IPS-18c (cell line): ENCODE data around the gene ATF6B.
A peak's percentile ranks its signal among the peaks of the same experiment; 100 is the strongest.

Experiments used
- H3K4me3 ChIP-seq: 2 replicates; pipeline ENCODE4 v1.7.0; 2013; ENCODE audit warnings: low read depth, mild to moderate bottlenecking, low read length, moderate library complexity; ENCODE audit not compliant: insufficient read depth
- H3K9me3 ChIP-seq: one replicate; pipeline ENCODE4 v1.6.1; 2013; ENCODE audit warnings: mild to moderate bottlenecking, low read length, moderate library complexity; ENCODE audit not compliant: control insufficient read depth, insufficient read depth

The ATF6B gene

DNA sequence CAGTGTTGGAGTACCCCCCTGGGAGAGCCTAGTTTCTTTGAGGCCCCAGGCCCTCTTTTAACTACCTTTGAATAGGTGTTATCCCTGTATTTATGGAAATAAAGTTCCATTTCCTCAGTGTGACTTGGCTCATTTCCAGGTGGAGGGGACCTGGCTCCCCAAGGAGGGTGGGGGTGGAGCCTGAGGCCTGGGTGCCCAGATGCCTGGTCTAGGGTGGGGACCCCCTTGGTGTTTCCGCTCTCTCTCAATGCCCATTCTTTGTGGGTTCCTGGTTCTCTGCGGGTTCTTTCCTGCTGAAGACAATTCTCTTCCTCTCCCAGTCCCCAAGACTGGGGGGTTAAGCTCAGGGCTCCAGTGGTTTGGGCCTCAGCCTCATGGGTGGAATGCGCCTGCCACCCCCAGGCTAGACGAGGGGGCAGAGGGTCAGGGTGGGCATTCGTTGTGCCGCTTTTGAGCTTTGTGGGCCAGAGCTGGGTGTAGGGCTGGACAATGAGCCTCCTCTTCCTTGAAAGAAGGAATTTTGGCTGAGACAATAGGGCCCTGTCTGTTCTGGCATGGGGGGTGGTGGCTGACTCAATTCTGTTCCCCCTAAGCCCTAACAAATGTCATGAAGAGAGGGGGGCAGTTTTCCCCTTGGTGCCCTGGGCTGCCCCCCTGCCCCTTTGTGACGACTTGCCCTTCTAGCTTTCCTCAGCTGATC lies 35.7 kb upstream of the ATF6B start:
- H3K9me3 ChIP-seq: no peaks in the 10 kb centered on the region

DNA sequence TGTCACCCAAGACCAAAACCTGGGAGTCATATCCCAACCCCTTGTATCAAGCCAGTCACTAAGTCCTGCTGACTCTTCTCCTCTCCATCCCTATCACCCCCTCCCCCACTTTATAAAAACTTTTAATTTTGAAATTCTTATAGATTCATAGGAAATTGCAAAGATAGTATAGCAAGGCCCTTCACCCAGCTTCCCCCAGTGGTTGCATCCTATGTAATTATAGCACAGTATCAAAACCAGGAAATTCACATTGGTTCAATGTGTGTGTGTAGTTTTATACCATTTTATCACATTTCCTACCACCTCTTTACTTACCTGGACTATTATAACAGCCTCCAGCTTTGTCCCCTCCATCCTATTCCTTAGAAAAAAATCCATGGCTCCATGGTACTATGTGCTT lies 30.0 kb upstream of the ATF6B start:
- H3K9me3 ChIP-seq: no peaks in the 10 kb centered on the region
- H3K4me3 ChIP-seq: no peak overlapping the region

More for the DNA sequence above, 35.7 kb upstream of the ATF6B start:
- no peak overlapping the region for H3K4me3 ChIP-seq

DNA sequence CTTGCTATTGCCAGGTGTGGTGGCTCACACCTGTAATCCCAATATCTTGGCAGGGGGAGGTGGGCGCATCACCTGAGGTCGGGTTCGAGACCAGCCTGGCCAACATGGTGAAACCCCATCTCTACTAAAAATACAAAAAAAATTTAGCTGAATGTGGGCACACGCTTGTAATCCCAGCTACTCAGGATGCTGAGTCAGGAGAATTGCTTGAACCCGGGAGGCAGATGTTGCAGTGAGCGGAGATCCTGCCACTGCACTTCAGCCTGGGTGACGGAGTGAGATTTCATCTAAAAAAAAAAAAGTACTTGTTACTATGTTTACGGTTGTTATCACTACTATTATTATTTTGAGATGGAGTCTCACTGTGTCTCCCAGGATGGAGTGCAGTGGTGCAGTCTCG lies 28.8 kb upstream of the ATF6B start:
- H3K4me3 ChIP-seq: no peak overlapping the region
- no peaks in the 10 kb centered on the region for H3K9me3 ChIP-seq

DNA sequence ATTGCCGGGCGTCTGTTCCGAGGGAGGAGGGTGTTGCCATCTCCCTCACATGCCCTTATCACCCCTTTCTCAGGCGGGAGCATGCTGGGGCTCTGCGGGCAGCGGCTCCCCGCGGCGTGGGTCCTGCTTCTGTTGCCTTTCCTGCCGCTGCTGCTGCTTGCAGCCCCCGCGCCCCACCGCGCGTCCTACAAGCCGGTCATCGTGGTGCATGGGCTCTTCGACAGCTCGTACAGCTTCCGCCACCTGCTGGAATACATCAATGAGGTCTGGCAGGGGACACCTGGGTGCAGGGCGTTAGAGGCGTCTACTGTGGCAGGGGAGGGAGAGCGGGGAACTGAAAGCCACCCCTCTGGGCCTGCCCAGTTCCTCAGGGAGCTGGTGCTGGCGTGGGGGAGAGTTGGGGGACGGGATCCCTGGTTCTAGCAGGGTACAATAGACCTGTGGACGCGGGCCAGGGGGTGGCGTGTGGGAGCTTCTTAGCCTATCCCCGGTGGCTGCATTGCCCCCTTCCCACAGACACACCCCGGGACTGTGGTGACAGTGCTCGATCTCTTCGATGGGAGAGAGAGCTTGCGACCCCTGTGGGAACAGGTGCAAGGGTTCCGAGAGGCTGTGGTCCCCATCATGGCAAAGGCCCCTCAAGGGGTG lies 26.6 kb upstream of the ATF6B start:
- Histone ChIP-seq H3K9me3 (no peaks in the 10 kb centered on the region), H3K4me3 (peak overlapping the region; percentile 67)

DNA sequence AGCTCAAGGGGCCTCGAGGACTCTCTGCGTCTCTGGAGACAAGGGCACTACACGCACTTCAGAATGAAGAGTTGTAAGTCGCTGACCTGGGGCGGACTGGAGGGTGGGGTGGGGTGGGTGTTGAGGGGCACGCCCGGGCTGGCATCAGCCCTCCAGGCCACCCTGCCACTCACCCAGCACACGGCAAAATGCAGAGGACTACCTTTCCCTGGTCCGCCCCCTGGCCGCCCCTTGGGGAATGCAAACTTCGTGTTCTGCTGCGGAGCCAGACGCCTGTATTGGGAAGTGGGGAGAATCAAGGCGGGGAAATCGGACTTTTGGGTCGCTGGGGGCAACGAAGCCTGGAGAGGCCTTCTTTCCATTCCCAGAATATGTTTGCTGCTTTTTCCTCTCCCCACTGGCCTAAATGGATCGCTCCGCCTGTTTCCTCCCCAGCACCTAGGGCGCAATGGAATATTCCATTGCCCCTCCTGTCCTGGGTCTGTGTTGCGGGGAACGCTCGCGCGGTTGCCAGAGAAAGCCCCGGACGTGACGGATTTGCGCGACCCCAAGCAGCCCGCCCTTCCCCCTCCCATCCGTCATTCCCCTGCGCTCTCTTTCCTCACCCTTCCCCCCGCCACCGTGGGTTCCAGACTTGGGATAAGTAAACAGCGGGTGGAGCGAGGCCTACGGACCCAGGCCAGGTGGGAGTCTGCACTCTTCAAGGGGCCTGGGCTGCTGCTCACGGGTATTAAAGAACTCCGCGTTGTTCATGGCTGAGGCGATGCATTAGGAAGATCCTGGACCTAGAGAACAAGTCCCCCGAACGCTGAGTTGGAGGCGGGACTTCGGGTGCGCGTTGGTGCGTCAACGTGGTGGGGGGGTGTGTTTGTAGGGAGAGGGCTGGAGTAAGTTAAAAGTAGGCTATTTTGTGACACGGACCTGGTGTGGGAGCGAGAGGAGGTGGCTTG lies 25.8 kb upstream of the ATF6B start, which contains the start of gene PPT2:
Gene PPT2 (plus strand): TSS at position 578 of the 950 bp plus-strand sequence. CDS start 454 bp downstream, outside the sequence.
- Histone ChIP-seq H3K4me3 (peak within 1 kb of the TSS; percentile 67), H3K9me3 (no peaks in the 10 kb centered on the region)

- no peaks in the 10 kb centered on the region for H3K9me3 ChIP-seq
- peak overlapping the region; percentile 67 for H3K4me3 ChIP-seq
These were observed 24.9 kb upstream of the ATF6B start for GRCh38 chr6:32152769-32153563.

DNA sequence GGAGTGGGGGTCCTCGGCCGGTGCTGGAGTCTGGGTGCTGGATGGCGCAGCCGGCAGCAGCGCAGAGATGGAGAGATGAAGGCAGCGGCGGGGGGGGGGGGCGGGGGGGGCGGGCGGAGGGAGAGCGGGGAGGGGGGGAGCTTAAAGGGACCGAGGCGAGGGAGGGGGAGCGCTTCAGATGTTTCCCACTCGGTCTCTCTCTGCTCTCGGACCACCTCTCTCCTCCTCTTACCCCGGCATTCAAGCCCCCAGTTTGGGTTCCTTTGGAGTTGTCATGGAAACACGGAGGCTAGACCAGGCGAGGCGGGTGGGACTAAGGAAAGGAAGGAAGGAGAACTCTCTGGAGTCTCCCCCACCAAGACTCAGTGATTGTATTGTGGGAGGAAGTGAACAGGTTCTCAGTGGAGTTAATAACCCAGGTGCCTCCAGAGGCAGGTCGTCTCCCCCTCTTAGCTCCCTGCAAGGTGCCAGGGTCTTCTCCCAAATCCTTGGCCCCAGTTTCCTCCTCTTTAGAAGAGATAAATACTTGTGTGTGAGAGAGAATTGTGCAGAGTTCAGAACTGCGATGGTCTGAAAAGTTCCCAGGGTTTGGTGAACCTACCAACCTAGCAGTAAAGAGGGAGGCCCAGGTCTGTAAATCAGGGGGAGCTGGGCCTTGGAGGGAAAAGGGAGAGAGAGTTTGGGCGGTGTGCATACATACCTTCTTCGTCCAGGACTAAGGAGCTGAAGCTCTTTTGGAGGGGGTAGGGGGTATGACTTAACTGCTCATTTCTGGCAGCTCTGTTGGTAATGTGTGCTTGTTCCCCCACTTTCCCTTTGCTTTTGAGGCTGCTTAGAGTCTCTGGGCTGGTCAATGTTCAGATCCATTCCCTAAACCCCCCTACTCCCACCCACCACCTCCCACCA lies 24.1 kb upstream of the ATF6B start, which contains the start of gene PRRT1:
Gene PRRT1 (minus strand): TSS at position 77 of the 906 bp plus-strand sequence. CDS start 112 bp downstream, outside the sequence.
- H3K9me3 ChIP-seq: no peaks in the 10 kb centered on the region
- H3K4me3 ChIP-seq: peak within 1 kb of the TSS; percentile 67

- no peak overlapping the region for H3K4me3 ChIP-seq
- no peaks in the 10 kb centered on the region for H3K9me3 ChIP-seq
These were observed 23.3 kb upstream of the ATF6B start for GRCh38 chr6:32151181-32151862.

GRCh38 chr6:32149932-32150870 lies 22.2 kb upstream of the ATF6B start:
- Histone ChIP-seq H3K9me3 (no peaks in the 10 kb centered on the region), H3K4me3 (peak overlapping the region; percentile 34)

DNA sequence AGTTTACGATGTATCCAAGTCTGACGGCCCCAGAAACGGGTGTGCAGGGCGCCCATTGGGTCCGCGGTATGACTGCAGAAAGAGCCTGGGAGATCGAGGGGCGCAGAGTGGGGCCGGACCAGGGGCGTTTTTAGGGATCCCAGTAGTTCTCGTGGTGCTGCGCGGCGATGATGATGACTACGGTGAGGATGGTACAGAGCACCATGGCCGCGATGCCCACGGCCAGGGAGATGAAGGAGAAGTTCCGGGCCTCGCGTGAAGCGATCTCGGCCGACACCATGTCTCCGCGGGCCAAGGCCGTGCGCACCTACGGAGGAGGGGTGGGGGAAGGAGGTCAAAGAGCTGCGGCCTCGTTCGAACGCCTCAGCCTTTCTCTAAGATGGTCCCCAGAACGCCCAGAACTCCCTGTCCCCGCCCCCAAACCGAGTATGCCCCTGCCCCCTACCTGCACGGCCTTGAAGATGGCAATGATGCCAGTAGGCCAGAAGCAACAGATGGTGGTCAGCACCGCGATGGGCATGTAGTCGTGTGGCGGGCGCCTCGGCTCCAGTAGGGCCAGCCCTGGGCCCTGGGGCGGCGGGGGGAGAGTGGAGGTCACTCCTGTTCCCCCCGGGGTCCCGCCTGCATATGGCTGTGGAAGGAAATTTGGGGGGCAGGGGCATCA lies 21.2 kb upstream of the ATF6B start:
- Histone ChIP-seq H3K9me3 (no peaks in the 10 kb centered on the region), H3K4me3 (peak overlapping the region; percentile 2; the same call in 1 of the 2 replicates)

DNA sequence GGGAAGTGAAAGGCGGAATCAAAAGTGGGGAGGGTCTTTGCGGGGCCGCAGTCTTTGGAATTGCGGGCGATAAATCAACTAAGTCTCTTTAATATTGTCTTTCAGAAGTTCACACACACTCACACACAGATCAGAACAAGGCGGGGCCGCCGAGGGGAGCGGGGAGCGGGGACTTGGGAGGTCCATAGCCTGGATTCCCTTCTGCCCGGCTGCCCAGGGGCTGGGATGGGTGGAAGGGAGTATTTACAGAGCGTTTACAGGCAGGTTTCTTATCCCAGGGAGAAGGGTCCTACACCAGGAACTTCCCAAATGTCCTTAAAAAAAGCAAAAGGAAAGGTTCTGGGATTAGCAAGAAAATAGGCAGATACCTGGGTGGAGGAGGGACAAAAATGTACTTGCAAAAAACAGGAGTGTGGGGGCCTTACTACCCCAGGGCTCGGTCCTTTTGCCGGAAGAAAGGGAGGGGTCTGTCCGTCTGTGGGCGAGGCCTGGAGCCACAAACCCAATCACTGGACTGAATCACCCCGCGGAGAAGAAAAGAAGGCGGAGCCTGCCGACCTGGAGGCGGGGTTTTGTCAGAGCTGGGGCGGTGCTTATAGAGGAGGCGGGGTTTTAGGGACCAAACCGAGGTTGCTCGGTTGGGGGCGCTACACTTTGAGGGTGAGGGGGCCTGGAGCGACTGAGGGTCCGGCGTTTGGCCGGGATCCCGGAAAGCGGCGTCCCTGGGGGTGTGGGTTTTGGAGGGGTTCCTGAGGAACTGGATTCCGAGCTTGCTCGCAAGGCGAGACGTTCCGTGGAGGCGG lies 20.4 kb upstream of the ATF6B start:
- peak overlapping the region; percentile 2; the same call in 1 of the 2 replicates for H3K4me3 ChIP-seq
- H3K9me3 ChIP-seq: no peaks in the 10 kb centered on the region

DNA sequence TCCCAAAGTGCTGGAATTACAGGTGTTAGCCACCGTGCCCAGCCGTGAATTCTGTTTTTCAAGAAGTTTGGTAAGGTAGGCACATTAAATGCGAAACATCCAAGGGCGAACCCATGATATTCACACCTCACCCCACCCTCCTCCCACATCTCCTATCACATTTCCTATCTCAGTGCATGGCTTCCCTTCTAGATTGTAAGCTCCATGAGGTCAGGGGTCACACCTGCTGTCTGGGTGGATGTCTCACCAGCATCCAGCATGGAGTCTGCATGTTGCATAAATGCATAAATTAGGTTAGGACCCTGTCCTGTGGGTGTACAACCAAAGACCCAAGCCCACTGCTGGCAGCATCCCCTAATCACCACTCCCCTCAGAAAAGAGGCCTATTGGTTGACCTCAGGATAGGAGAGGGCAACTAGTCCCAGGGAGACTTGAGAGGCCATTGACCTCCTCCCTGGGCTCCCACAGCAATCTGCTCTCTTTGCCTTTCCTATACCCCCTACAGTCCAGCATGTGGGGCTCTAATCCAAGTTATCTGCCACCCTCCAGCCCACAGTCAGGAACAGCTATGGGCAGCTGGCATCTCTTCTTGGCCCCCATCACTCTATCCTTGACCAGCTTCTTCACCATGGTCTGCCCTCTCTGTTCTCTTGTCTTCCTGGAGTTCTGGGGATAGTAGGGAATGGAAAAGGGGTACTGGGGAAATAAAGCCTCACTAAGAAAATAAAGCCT lies 19.5 kb upstream of the ATF6B start:
- H3K9me3 ChIP-seq: no peaks in the 10 kb centered on the region
- H3K4me3 ChIP-seq: no peak overlapping the region

DNA sequence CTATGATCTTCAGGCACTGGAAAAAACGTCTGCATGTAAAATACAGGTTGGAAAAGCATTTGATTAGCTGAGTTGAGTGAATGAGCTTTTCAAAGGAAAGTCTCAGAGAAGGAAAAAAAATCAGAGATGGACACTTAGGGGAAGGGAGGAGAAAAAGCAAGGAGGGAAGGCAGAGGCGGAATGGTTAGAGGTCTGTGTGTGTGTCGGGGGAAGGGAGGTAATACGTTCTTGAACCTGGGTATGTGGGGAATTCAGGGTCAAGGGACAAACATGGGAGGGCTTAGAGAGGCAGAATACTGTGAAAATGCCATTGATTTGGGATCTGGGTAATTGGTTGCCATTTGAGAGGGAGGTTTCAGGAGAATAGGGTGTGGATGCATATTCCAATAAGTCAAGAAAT lies 18.6 kb upstream of the ATF6B start:
- no peaks in the 10 kb centered on the region for H3K9me3 ChIP-seq
- H3K4me3 ChIP-seq: no peak overlapping the region
